Measurements from ENCODE around the gene RBM15B.

- TF ChIP-seq CTCF (IDR thresholded peaks at IDR 0.05) (no peak), POLR2A (IDR thresholded peaks at IDR 0.05) (no peak)
Observed at GRCh38 chr3:51378726-51379125, 12.4 kb upstream of the RBM15B start.
